SU-DHL-6 (cell line): ENCODE data around the gene ERVV-1.

Source experiments
- H2AFZ ChIP-seq: fragments of 200-600 bp; sonication (generic); 2 replicates; pipeline ENCODE4 v1.6.1; 2014; ENCODE audit warnings: low read depth, mild to moderate bottlenecking, moderate library complexity, mixed read lengths, antibody characterized with exemption, low read length; ENCODE audit not compliant: severe bottlenecking
- H3F3A ChIP-seq: fragments of 200-600 bp; shearing (Covaris generic); 2 replicates; pipeline ENCODE4 v1.6.0; 2016; ENCODE audit warnings: antibody characterized with exemption, mild to moderate bottlenecking; ENCODE audit not compliant: insufficient read depth
- H3K27ac ChIP-seq: fragments of 200-600 bp; sonication (generic); 2 replicates; pipeline ENCODE4 v1.5.1; 2016; ENCODE audit warnings: low read depth, mild to moderate bottlenecking, low read length, moderate library complexity, mixed read lengths
- H3K27me3 ChIP-seq: fragments of 200-600 bp; sonication (generic), shearing (Covaris generic); 2 replicates; pipeline ENCODE4 v1.6.0; 2014; ENCODE audit warnings: mild to moderate bottlenecking, low read length
- H3K36me3 ChIP-seq: fragments of 200-600 bp; sonication (generic); 2 replicates; pipeline ENCODE4 v1.6.1; 2014; ENCODE audit warnings: mild to moderate bottlenecking, low read length, mixed read lengths
- H3K4me2 ChIP-seq: fragments of 300-600, 200-600 bp; shearing (Covaris generic), sonication (generic); 2 replicates; pipeline ENCODE4 v1.6.0; 2014; ENCODE audit warnings: low read length, low read depth, mild to moderate bottlenecking; ENCODE audit not compliant: poor library complexity, severe bottlenecking
- H3K4me3 ChIP-seq: fragments of 200-600 bp; sonication (generic); 2 replicates; pipeline ENCODE4 v1.5.1; 2014; ENCODE audit warnings: antibody characterized with exemption, low read length, mild to moderate bottlenecking, mixed read lengths; ENCODE audit not compliant: insufficient read depth, poor library complexity, severe bottlenecking
- H3K79me2 ChIP-seq: fragments of 200-600 bp; sonication (generic); 2 replicates; pipeline ENCODE4 v1.6.1; 2014; ENCODE audit warnings: mild to moderate bottlenecking, low read length, moderate library complexity; ENCODE audit not compliant: insufficient read depth
- H3K9ac ChIP-seq: fragments of 200-600 bp; sonication (generic); 2 replicates; pipeline ENCODE4 v1.7.0; 2014; ENCODE audit warnings: mild to moderate bottlenecking, low read length
- H3K9me2 ChIP-seq: fragments of 200-600 bp; sonication (generic); replicated peaks from 2 replicates; pipeline ENCODE4 v1.6.1; 2014; ENCODE audit warnings: low read length; ENCODE audit not compliant: insufficient read depth
- H3K9me3 ChIP-seq: fragments of 200-600 bp; sonication (generic); 2 replicates; pipeline ENCODE4 v1.6.1; 2014; ENCODE audit warnings: low read length, mixed read lengths; ENCODE audit not compliant: insufficient read depth
- H4K20me1 ChIP-seq: fragments of 200-600 bp; sonication (generic); 2 replicates; pipeline ENCODE4 v1.6.1; 2014; ENCODE audit warnings: low read depth, mild to moderate bottlenecking, antibody characterized with exemption, low read length, moderate library complexity, mixed read lengths
- EZH2phosphoT487 ChIP-seq: fragments of 200-600 bp; sonication (generic), shearing (Covaris generic); conservative IDR thresholded peaks from 2 replicates; pipeline ENCODE4 v1.6.1; 2018; ENCODE audit warnings: mild to moderate bottlenecking, antibody characterized with exemption, low read length, moderate library complexity, mixed read lengths
- TF ChIP-seq, protein P1 (sequence below): fragments of 200-600 bp; sonication (generic); IDR thresholded peaks from one replicate; pipeline ENCODE4 v1.5.1; 2017; ENCODE audit warnings: antibody characterized with exemption, mild to moderate bottlenecking, low read length, moderate library complexity; ENCODE audit not compliant: insufficient read depth, poor library complexity, severe bottlenecking

The ERVV-1 gene

GRCh38 chr19:53055117-53055516 is 41.4 kb downstream of the ERVV-1 start:
- H3F3A ChIP-seq: no peaks in the 10 kb centered on the region

DNA sequence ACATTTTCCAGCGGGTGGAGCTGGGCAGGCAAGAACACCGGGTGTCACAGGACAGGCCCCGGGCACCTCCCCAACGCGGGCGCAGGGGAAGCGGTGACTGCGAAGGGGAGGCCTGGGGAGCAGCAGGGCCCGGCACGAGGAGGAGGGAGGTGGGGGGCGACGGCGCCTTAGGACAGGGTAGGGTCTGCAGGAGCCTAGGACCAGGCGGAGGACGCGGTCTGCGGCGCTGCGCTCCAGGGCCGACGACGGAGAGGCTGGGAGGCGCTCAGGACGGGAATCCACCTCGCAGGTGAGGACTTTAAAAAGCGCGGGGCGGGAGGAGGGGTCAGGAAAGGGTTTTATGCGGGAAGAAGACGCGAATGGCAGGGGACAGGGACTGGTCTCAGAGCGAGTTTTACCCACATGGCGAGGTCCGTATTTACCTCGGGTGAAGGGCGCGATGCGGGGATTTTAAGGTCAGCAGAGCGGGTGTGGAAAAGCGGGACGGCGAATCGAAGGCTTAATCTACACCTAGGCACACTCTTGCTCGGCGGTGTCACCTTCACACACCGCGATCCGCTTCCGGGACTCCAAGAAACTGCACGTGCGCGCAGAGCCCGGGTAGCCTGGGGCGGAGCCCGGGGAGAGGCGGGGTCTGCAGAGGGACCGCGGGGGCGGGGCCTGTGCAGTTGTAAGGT is 44.3 kb downstream of the ERVV-1 start:
- Histone ChIP-seq H3K36me3 (no peaks in the 10 kb centered on the region), H3K79me2 (no peaks in the 10 kb centered on the region), H3K4me3 (no peak overlapping the region), H3F3A (no peaks in the 10 kb centered on the region), H2AFZ (no peak overlapping the region), H3K9me2 (no peaks in the 10 kb centered on the region), H3K27ac (no peak overlapping the region), H3K4me2 (no peak overlapping the region), H3K9me3 (no peaks in the 10 kb centered on the region), H3K9ac (no peak overlapping the region), H3K27me3 (no peaks in the 10 kb centered on the region), H4K20me1 (no peaks in the 10 kb centered on the region)
- TF ChIP-seq, protein P1, sequence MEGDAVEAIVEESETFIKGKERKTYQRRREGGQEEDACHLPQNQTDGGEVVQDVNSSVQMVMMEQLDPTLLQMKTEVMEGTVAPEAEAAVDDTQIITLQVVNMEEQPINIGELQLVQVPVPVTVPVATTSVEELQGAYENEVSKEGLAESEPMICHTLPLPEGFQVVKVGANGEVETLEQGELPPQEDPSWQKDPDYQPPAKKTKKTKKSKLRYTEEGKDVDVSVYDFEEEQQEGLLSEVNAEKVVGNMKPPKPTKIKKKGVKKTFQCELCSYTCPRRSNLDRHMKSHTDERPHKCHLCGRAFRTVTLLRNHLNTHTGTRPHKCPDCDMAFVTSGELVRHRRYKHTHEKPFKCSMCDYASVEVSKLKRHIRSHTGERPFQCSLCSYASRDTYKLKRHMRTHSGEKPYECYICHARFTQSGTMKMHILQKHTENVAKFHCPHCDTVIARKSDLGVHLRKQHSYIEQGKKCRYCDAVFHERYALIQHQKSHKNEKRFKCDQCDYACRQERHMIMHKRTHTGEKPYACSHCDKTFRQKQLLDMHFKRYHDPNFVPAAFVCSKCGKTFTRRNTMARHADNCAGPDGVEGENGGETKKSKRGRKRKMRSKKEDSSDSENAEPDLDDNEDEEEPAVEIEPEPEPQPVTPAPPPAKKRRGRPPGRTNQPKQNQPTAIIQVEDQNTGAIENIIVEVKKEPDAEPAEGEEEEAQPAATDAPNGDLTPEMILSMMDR: no peak
- TF ChIP-seq EZH2phosphoT487: no peak

More at GRCh38 chr19:53055117-53055516, 41.4 kb downstream of the ERVV-1 start:
- no peak overlapping the region for H3K4me2 ChIP-seq
- H3K9ac ChIP-seq: no peak overlapping the region
- no peak for TF ChIP-seq EZH2phosphoT487
- TF ChIP-seq, protein P1: no peak
- no peaks in the 10 kb centered on the region for H3K27me3 ChIP-seq
- H4K20me1 ChIP-seq: no peaks in the 10 kb centered on the region
- no peaks in the 10 kb centered on the region for H3K36me3 ChIP-seq
- H3K9me2 ChIP-seq: no peaks in the 10 kb centered on the region
- no peak overlapping the region for H2AFZ ChIP-seq
- H3K4me3 ChIP-seq: no peak overlapping the region
- H3K79me2 ChIP-seq: no peaks in the 10 kb centered on the region
- H3K27ac ChIP-seq: no peak overlapping the region
- H3K9me3 ChIP-seq: no peaks in the 10 kb centered on the region
